ES-I3 (cell line): ENCODE measurements around the gene HGFAC.

ENCODE experiments used
- H3K36me3 ChIP-seq: 2 replicates; pipeline ENCODE4 v1.6.1; 2013; ENCODE audit warnings: mild to moderate bottlenecking, low read length, control low read depth, moderate library complexity; ENCODE audit not compliant: insufficient read depth
- H3K4me1 ChIP-seq: 2 replicates; pipeline ENCODE4 v1.6.1; 2013; ENCODE audit warnings: mild to moderate bottlenecking, control low read depth, low read length; ENCODE audit not compliant: insufficient read depth
- H3K9ac ChIP-seq: 2 replicates; pipeline ENCODE4 v1.6.1; 2013; ENCODE audit warnings: low read depth, mild to moderate bottlenecking, low read length, moderate library complexity
- H3K9me3 ChIP-seq: 2 replicates; pipeline ENCODE4 v1.6.1; 2013; ENCODE audit warnings: mild to moderate bottlenecking, low read length, moderate library complexity; ENCODE audit not compliant: control insufficient read depth, insufficient read depth

Gene HGFAC

DNA sequence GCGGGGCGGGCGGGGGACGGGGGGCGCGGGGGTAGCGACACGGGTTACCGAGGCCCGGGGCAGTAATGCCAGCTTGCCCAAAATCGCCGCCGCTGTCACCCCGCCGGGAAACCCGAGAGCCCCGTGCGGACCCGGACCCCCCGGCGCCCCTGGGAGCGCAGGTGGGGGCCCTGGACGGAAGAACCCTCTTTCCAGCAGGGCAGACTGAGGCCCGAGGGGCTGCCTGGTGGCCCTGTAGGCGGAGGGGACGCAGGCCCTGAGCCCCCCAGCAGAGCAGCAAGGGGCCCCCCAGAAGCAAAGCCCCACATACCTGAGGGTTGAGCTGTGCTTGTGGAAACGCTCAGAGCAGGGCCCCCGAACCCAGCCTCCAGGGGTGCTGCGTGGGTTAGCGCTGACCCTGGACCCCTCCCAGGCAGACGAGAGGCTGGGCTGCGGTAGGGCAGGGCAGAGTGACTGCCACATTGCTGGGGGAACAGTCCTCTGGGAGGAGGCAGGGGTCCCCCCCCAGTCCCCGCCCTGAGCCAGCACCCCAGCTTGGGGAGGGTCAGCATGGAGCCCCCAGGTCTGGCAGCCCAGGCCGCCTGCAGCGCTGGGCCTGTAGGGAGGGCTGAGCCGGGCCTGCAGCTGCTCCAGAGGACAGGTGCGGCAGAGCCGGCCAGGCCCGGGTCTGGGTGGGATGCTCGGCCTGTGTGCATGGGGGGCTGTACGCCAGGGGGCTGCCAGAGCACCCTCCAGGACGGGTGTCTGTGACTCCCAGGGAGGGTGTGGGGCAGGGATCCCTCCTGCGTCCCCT lies 22.0 kb downstream of the HGFAC start:
- no peaks in the 10 kb centered on the region for H3K4me1 ChIP-seq
- H3K9me3 ChIP-seq: no peaks in the 10 kb centered on the region
- no peak overlapping the region for H3K9ac ChIP-seq
- H3K36me3 ChIP-seq: no peaks in the 10 kb centered on the region

- Histone ChIP-seq H3K36me3 (no peaks in the 10 kb centered on the region), H3K9ac (no peak overlapping the region), H3K4me1 (no peaks in the 10 kb centered on the region), H3K9me3 (no peaks in the 10 kb centered on the region)
Measured at GRCh38 chr4:3464349-3464905, 22.7 kb downstream of the HGFAC start.

DNA sequence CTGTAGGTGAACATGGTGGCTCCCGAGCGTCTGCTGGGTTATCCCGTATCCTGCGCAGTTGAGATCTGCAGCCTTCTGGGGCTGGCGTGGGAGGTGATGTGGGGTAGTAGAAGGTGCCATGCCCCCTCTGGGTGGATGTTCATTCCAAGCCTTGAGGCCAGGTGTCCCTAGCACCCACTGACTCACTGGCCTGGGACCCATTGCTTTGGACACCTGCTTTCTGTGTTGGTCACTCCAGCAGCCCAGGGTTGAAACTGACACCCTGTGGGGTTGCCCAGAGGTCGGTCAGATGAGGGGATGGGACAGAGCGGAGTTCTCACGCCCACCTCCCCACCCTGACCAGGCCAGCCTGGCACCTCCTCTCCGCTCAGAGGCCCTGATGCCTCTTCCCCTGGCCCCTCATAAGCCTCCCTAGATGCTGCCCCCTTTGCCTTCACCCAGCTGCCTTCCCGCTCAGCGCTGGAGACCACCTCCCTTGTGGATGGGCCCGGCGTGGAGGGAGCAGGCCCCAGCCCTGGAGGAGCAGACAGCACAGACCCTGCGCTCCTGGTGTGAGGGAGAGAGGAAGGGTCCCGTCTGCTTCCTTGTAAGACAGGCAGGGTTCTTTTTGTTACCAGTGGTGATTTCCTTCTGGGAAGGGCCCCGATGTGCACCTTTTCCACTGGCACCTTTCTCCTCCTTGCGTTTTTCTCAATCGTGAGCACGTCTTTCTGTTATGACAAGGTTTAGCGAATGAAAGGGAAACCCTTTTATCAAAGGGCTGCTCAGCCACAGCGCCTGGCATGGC lies 23.3 kb downstream of the HGFAC start:
- no peak overlapping the region for H3K9ac ChIP-seq
- no peaks in the 10 kb centered on the region for H3K9me3 ChIP-seq
- no peaks in the 10 kb centered on the region for H3K4me1 ChIP-seq
- H3K36me3 ChIP-seq: no peaks in the 10 kb centered on the region

GRCh38 chr4:3465698-3466671 lies 24.2 kb downstream of the HGFAC start:
- Histone ChIP-seq H3K4me1 (no peaks in the 10 kb centered on the region), H3K9ac (no peak overlapping the region), H3K36me3 (no peaks in the 10 kb centered on the region), H3K9me3 (no peaks in the 10 kb centered on the region)

- Histone ChIP-seq H3K4me1 (no peaks in the 10 kb centered on the region), H3K9ac (no peak overlapping the region), H3K9me3 (no peaks in the 10 kb centered on the region), H3K36me3 (no peaks in the 10 kb centered on the region)
Measured at GRCh38 chr4:3466691-3467600, 25.2 kb downstream of the HGFAC start.

DNA sequence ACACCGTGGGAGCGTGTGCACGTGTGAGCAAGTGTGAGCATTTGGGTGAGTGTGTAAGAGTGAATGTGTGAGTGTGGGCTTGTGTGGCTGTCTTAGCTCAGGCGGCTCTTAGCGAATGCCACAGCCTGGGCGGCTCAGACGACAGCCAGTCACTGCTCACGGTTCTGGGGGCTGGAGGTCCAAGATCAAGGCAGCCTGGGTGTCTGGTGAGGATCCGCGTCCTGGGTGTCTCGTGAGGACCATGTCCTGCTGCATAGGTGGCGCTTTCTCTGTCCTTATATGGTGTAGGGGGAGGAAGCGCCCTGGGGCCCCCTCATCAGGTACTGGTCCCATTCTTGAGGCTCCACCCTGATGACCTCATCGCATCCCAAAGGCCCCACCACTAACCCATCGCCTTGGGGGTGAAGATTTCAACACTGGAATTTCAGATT lies 25.8 kb downstream of the HGFAC start:
- H3K9ac ChIP-seq: no peak overlapping the region
- H3K9me3 ChIP-seq: no peaks in the 10 kb centered on the region
- no peaks in the 10 kb centered on the region for H3K36me3 ChIP-seq

GRCh38 chr4:3468154-3468553 lies 26.4 kb downstream of the HGFAC start:
- Histone ChIP-seq H3K9ac (no peak overlapping the region), H3K9me3 (no peaks in the 10 kb centered on the region), H3K4me1 (no peaks in the 10 kb centered on the region), H3K36me3 (no peaks in the 10 kb centered on the region)

More for the DNA sequence above, 25.8 kb downstream of the HGFAC start:
- no peaks in the 10 kb centered on the region for H3K4me1 ChIP-seq

GRCh38 chr4:3468804-3469203 lies 27.0 kb downstream of the HGFAC start:
- Histone ChIP-seq H3K4me1 (no peaks in the 10 kb centered on the region), H3K9ac (no peak overlapping the region), H3K36me3 (no peaks in the 10 kb centered on the region), H3K9me3 (no peaks in the 10 kb centered on the region)

- Histone ChIP-seq H3K9me3 (no peaks in the 10 kb centered on the region), H3K9ac (no peak overlapping the region), H3K36me3 (no peaks in the 10 kb centered on the region), H3K4me1 (no peaks in the 10 kb centered on the region)
Measured at GRCh38 chr4:3469386-3470243, 27.8 kb downstream of the HGFAC start.

- H3K4me1 ChIP-seq: no peaks in the 10 kb centered on the region
- no peaks in the 10 kb centered on the region for H3K9me3 ChIP-seq
- H3K36me3 ChIP-seq: no peaks in the 10 kb centered on the region
- no peak overlapping the region for H3K9ac ChIP-seq
Measured at GRCh38 chr4:3470244-3471097, 28.7 kb downstream of the HGFAC start.

GRCh38 chr4:3471098-3471760 lies 29.5 kb downstream of the HGFAC start:
- no peaks in the 10 kb centered on the region for H3K9me3 ChIP-seq
- no peak overlapping the region for H3K9ac ChIP-seq
- no peaks in the 10 kb centered on the region for H3K36me3 ChIP-seq
- H3K4me1 ChIP-seq: no peaks in the 10 kb centered on the region
